ENCODE measurements around the gene WNT9B.

The WNT9B gene

DNA sequence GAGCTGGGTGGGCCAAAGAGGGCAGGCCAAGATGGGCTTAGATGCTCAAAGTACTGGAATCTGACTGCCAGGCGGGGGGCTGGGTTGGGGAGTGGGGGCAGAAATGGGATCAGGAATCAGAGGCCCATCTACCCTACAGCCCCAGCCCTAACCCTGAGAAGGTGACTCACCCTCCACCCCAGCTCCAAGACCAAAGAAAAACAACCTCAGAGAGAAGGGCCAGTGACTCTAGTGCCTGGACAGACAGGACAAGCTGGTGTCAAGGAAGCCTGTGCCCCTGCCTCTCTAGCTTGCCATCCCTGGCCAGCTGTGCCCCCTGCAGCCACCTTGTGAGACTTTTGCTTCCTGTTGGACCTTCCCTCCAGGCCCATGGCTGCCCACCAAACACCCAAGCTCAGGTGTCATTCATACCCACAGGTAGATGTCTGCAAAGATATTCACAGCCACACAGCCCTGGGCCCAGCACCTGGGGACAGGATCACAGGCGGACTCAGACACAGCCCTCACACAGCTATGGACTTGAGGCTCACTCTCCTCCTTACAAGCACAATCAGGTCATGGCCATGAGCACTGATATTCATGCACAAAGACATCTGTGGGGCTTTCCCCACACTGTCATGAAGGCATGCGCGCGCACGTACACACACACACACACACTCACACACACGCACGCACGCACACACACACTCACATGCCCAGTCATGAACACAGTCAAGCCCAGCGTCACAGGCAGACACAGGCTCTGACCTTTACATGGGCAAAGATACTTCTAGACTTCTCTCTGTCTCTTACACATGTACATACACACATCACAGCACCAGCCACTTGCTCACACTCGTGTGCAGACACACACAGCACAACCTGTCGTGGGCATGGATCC lies 35.7 kb upstream of the WNT9B start:
- peak; percentile 5 for FAIRE-seq
- no peak for TF ChIP-seq TAF1 (IDR thresholded peaks at IDR 0.05; ENCODE audit: low read depth, low read length)
- TF ChIP-seq POLR2A (IDR thresholded peaks at IDR 0.05; ENCODE audit: low read depth, low read length): no peak
- TF ChIP-seq POU2F2 (IDR thresholded peaks at IDR 0.05; ENCODE audit: low read depth, low read length): no peak
- no peak for TF ChIP-seq PAX5 (IDR thresholded peaks at IDR 0.05; ENCODE audit: insufficient read depth, low read length, severe bottlenecking)
- no peak for TF ChIP-seq POLR2AphosphoS5 (IDR thresholded peaks at IDR 0.05; ENCODE audit: low read depth, low read length)
- no peak for TF ChIP-seq SPI1 (IDR thresholded peaks at IDR 0.05; ENCODE audit: low read depth, low read length)

DNA sequence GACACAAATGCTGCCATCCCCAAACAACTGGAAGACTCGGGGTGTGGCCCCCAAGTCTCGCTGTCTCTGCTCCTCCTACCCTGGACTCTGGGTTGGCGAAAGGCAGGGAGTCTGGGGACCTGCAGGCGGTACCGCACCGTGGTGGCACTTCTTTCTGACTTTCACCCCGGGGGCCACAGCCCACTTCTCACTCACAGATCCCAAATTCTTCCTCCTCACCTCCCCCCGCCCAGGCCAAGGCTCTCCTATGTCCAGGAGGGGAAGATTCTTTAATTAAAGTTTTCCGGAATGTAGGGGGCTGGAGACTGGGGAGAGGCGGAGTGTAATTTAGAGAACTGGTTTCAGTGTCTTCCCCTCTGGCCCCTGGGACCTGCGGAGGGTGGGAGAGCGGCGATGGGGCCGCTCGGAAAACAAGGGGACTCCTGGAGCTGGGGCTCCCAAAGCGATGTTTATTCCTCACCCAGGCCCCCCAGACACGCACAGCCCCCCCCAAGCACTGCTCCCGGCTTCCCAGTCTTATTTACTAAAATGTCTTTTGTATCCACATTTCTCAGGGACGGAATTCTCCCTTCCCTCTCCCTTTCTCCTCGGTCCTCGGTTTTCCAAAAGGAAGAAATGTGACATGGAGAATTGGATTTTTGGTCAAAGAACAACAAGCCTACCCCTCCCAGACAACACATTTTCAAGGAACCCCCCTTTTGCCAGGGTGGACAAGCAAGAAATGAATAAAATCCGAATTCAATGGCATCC lies 34.1 kb upstream of the WNT9B start:
- TF ChIP-seq POLR2A (IDR thresholded peaks at IDR 0.05; ENCODE audit: low read depth, low read length) (no peak), POLR2AphosphoS5 (IDR thresholded peaks at IDR 0.05; ENCODE audit: low read depth, low read length) (no peak), PAX5 (IDR thresholded peaks at IDR 0.05; ENCODE audit: insufficient read depth, low read length, severe bottlenecking) (no peak), SPI1 (IDR thresholded peaks at IDR 0.05; ENCODE audit: low read depth, low read length) (no peak), POU2F2 (IDR thresholded peaks at IDR 0.05; ENCODE audit: low read depth, low read length) (no peak), TAF1 (IDR thresholded peaks at IDR 0.05; ENCODE audit: low read depth, low read length) (no peak)
- FAIRE-seq (no peak), DNase-seq (ENCODE audit: insufficient read length, low spot score) (no peak)

More for the DNA sequence above, 35.7 kb upstream of the WNT9B start:
- DNase-seq (ENCODE audit: insufficient read length, low spot score): no peak

DNA sequence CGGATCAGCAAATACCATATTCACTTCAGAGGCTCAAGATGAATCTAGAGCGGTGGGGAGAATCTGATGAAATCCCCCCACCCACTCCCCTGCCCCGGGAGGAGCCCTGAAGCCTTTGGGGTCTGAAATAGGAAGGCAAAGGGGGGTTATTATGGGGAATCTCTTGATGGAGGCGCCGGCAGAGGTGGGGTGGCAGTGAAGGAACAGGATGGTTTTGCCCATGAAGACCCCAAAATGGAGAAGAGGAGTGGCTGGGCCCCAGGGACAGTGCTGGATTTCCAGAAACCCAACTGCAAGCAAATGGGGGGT lies 33.5 kb upstream of the WNT9B start:
- no peak for DNase-seq (ENCODE audit: insufficient read length, low spot score)
- TF ChIP-seq PAX5 (IDR thresholded peaks at IDR 0.05; ENCODE audit: insufficient read depth, low read length, severe bottlenecking) (no peak), POLR2AphosphoS5 (IDR thresholded peaks at IDR 0.05; ENCODE audit: low read depth, low read length) (no peak), POU2F2 (IDR thresholded peaks at IDR 0.05; ENCODE audit: low read depth, low read length) (no peak), POLR2A (IDR thresholded peaks at IDR 0.05; ENCODE audit: low read depth, low read length) (no peak), TAF1 (IDR thresholded peaks at IDR 0.05; ENCODE audit: low read depth, low read length) (no peak), SPI1 (IDR thresholded peaks at IDR 0.05; ENCODE audit: low read depth, low read length) (no peak)
- no peak for FAIRE-seq

DNA sequence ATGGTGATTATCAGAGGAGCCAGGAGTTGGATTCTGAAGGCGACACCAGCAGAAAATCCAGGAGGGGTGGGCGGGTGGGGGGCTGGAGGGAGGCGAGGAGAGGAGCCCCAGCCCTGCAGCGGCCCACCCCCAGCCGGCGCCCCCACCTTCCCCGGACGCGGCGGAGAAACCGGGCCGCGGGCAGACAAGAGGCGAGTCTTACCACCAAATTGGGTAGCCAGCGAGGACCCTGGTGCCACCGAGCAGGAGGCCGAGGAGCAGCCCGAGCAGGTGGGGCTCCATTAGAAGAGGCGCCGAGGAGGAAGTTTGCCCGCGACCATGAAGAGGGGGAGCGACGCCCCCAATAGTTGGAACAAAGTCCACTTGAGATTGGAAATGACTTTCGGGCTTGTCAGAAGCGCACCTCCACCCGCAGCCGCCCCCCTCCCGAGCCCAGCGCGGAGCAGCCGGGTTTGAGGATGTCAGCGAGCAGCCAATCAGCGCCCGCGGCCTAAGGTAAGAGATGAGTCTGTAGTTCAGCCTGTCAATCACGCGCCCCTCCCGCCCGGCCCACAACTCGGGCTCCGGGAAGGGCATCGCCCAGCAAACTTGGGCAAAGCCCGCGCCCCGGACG lies 33.0 kb upstream of the WNT9B start, which contains the start of gene WNT3:
Gene WNT3 (minus strand): TSS at position 377 of the 613 bp plus-strand sequence. CDS start 95 bp downstream, at position 282.
- FAIRE-seq (no peak), DNase-seq (ENCODE audit: insufficient read length, low spot score) (peak; percentile 76)

DNA sequence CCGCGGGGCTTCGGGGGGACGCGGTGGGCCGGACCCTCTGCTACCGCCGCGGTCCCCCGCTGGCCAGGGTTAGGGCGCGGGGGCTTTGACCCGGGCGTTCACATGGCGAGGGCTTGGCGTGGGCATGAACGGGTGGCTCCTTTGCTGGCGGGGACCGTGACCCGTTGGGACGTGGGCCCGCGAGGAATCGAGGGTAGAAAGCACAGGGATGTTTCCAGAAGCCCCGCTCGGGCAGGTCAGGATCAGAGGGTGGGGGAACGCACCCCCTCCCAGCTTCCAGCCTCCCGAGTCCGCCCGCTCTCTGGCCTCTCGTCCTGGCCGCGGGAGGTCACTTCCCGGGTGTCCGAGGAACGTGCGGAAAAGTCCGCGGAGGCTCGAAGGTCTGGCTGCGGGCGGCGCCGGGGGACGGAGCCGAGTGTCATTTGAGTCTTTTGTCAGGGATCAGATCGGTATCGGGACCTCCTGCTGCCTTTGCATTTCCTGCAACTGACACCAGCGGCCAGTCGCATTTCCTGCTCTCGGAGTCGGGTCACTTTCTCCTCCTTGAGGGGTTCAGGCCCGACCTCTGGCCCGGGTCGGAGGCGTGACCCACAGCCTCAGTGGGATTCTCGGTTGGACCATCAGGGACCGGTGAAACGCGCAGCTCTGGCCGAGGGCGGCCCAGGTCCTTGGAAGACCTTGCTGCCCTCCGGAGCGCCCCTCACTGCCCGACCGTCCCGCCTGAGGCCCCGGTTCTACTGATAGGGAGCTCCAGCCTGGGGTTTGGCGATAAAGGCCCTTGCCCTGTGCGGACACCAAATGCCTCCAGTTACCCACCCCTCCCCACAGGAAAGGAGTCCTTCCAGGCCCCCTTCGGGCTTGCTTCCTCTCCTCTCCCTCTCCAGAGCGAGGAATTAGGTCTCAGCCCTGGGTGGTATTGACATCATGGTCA lies 32.2 kb upstream of the WNT9B start:
- peak; percentile 65 for DNase-seq (ENCODE audit: insufficient read length, low spot score)
- TF ChIP-seq SPI1 (IDR thresholded peaks at IDR 0.05; ENCODE audit: low read depth, low read length) (no peak), TAF1 (IDR thresholded peaks at IDR 0.05; ENCODE audit: low read depth, low read length) (no peak), POLR2AphosphoS5 (IDR thresholded peaks at IDR 0.05; ENCODE audit: low read depth, low read length) (no peak), PAX5 (IDR thresholded peaks at IDR 0.05; ENCODE audit: insufficient read depth, low read length, severe bottlenecking) (no peak), POU2F2 (IDR thresholded peaks at IDR 0.05; ENCODE audit: low read depth, low read length) (no peak), POLR2A (IDR thresholded peaks at IDR 0.05; ENCODE audit: low read depth, low read length) (no peak)
- no peak for FAIRE-seq

More for the DNA sequence above, 33.0 kb upstream of the WNT9B start, which contains the start of gene WNT3:
- no peak for TF ChIP-seq TAF1 (IDR thresholded peaks at IDR 0.05; ENCODE audit: low read depth, low read length)
- TF ChIP-seq SPI1 (IDR thresholded peaks at IDR 0.05; ENCODE audit: low read depth, low read length): no peak
- no peak for TF ChIP-seq POLR2AphosphoS5 (IDR thresholded peaks at IDR 0.05; ENCODE audit: low read depth, low read length)
- no peak for TF ChIP-seq POLR2A (IDR thresholded peaks at IDR 0.05; ENCODE audit: low read depth, low read length)
- no peak for TF ChIP-seq PAX5 (IDR thresholded peaks at IDR 0.05; ENCODE audit: insufficient read depth, low read length, severe bottlenecking)
- no peak for TF ChIP-seq POU2F2 (IDR thresholded peaks at IDR 0.05; ENCODE audit: low read depth, low read length)

DNA sequence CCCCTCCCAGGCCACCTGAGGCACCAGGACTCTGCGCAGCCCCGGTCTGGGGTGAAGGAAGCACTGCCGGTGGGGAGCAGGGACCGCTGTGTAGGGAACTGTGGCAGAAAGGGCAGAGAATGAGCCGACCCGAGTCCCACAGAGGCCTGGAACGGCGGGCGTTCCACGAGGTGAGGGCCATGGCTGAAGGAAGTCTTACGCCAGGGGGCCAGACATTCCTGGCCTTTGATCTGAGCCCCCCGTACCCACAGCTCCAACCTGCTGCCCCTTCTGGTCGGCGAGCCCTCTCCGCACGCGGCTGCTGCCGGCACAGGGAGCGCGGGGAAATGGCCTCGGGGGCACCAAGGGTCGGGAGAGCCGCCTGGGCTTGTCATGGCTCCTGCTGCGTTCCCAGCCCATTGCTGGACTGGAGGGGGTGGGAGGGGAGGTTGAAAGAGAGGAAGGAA lies 31.5 kb upstream of the WNT9B start:
- FAIRE-seq: no peak
- no peak for DNase-seq (ENCODE audit: insufficient read length, low spot score)
- TF ChIP-seq POLR2A (IDR thresholded peaks at IDR 0.05; ENCODE audit: low read depth, low read length): no peak
- TF ChIP-seq POU2F2 (IDR thresholded peaks at IDR 0.05; ENCODE audit: low read depth, low read length): no peak
- no peak for TF ChIP-seq TAF1 (IDR thresholded peaks at IDR 0.05; ENCODE audit: low read depth, low read length)
- no peak for TF ChIP-seq POLR2AphosphoS5 (IDR thresholded peaks at IDR 0.05; ENCODE audit: low read depth, low read length)
- TF ChIP-seq PAX5 (IDR thresholded peaks at IDR 0.05; ENCODE audit: insufficient read depth, low read length, severe bottlenecking): no peak
- TF ChIP-seq SPI1 (IDR thresholded peaks at IDR 0.05; ENCODE audit: low read depth, low read length): no peak

DNA sequence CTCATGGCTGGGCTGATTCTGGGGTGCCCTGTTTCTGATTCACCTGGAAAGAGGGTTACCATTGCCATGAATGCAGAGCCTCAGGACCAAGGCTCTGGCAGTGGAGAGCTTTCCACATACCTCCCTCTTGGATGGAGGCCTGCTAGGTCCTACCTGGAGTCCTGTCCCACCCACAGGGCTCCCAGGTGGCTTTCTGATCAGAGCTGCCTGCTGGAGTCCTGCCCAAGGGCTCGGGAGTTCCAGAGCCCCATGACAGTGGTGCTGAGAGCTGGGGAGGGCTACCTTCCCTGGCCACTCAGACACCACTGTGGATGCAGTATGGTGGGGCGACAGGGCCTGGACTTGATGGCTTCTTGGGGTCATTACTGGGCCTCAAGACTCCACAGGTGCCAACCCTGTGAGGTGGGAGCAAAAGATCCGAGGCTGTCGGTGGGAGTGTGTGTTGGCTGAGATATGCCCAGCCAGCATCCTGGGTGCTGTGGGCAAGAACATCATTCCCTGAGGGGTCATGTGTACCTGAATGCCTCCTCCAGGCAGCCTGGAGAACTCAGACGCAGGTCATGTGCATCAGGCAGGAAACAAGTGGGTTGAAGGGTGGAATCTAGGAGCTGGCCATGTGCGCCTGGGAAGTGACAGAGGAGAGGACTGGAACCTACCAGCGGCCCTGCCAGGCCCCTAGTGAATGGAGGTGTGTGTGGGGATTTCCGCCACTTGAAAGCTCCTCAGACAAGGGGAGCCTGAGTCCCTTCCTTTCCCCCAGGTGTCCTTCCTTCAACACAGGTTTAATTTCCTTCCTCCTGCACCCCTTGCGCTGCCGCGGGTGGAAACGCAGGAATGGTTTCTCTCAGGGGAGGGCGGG lies 30.6 kb upstream of the WNT9B start:
- FAIRE-seq: no peak

More for the DNA sequence above, 30.6 kb upstream of the WNT9B start:
- TF ChIP-seq POU2F2 (IDR thresholded peaks at IDR 0.05; ENCODE audit: low read depth, low read length) (no peak), POLR2AphosphoS5 (IDR thresholded peaks at IDR 0.05; ENCODE audit: low read depth, low read length) (no peak), TAF1 (IDR thresholded peaks at IDR 0.05; ENCODE audit: low read depth, low read length) (no peak), SPI1 (IDR thresholded peaks at IDR 0.05; ENCODE audit: low read depth, low read length) (no peak), POLR2A (IDR thresholded peaks at IDR 0.05; ENCODE audit: low read depth, low read length) (no peak), PAX5 (IDR thresholded peaks at IDR 0.05; ENCODE audit: insufficient read depth, low read length, severe bottlenecking) (no peak)
- DNase-seq (ENCODE audit: insufficient read length, low spot score): no peak

Data from GM12891 (cell line).